Fibroblast of lung (primary cell): ENCODE measurements around the gene CCNK. TPM values are rescaled to one million over a fixed set of nuclear protein-coding genes. Genes with fewer than 3 reads are reported as not detected.

Experiments
- DNase-seq, 2 donors: peaks; one replicate each; pipeline versions ENCODE4 v3.0.0 to v3.0.0-alpha.2; 2010; ENCODE audit warnings: low read depth in 2 of 2
- H2AFZ ChIP-seq: 2 replicates; pipeline ENCODE4 v1.5.1; 2012; ENCODE audit warnings: low read length, control low read depth, inconsistent platforms
- H3K27ac ChIP-seq: 2 replicates; pipeline ENCODE4 v1.5.1; 2011; ENCODE audit warnings: low read length, control low read depth; ENCODE audit not compliant: insufficient read depth
- H3K27me3 ChIP-seq: 2 replicates; pipeline ENCODE4 v1.5.1; 2011; ENCODE audit warnings: mild to moderate bottlenecking, low read length; ENCODE audit not compliant: control insufficient read depth, insufficient read depth
- H3K36me3 ChIP-seq: 2 replicates; pipeline ENCODE4 v1.5.1; 2011; ENCODE audit warnings: low read length; ENCODE audit not compliant: control insufficient read depth, insufficient read depth
- H3K4me1 ChIP-seq: 2 replicates; pipeline ENCODE4 v1.5.1; 2011; ENCODE audit warnings: low read length; ENCODE audit not compliant: control insufficient read depth, insufficient read depth; ENCODE audit errors: extremely low read depth
- H3K4me2 ChIP-seq: 2 replicates; pipeline ENCODE4 v1.5.1; 2011; ENCODE audit warnings: low read length, control low read depth; ENCODE audit not compliant: insufficient read depth; ENCODE audit errors: extremely low read depth
- H3K4me3 ChIP-seq, 4 experiments: fragments of 200-600 bp in 1 of 4; sonication (generic) in 1 of 4; replicated peaks in 1 of 4; 2 replicates each; pipeline ENCODE4 v1.5.1; 2011 to 2016; ENCODE audit warnings: low read length in 4 of 4, low read depth in 3 of 4, mild to moderate bottlenecking in 3 of 4, control low read depth in 2 of 4, inconsistent platforms in 1 of 4, mixed read lengths in 1 of 4; ENCODE audit not compliant: insufficient read depth in 1 of 4; ENCODE audit errors: control extremely low read depth in 1 of 4
- H3K79me2 ChIP-seq: 2 replicates; pipeline ENCODE4 v1.5.1; 2012; ENCODE audit warnings: mild to moderate bottlenecking, low read length, inconsistent platforms; ENCODE audit not compliant: control insufficient read depth, insufficient read depth
- H3K9ac ChIP-seq: 2 replicates; pipeline ENCODE4 v1.5.1; 2011; ENCODE audit warnings: mild to moderate bottlenecking, low read length, control low read depth; ENCODE audit not compliant: insufficient read depth
- H3K9me3 ChIP-seq: 2 replicates; pipeline ENCODE4 v1.5.1; 2012; ENCODE audit warnings: low read depth, low read length; ENCODE audit not compliant: control insufficient read depth, insufficient read depth
- H4K20me1 ChIP-seq: 2 replicates; pipeline ENCODE4 v1.5.1; 2011; ENCODE audit warnings: low read length; ENCODE audit not compliant: control insufficient read depth, insufficient read depth; ENCODE audit errors: extremely low read depth
- EZH2 ChIP-seq: IDR thresholded peaks from 2 replicates; pipeline ENCODE4 v1.5.1; 2012; ENCODE audit warnings: low read length, control low read depth, mild to moderate bottlenecking; ENCODE audit errors: missing control alignments
- polyA plus RNA-seq, 2 donors: library from polyadenylated mRNA; depleted of rRNA in 1 of 2; stranded (reverse) in 1 of 2; unstranded in 1 of 2; fragments of >200 nt; gene quantifications; 2 replicates each; pipeline ENCODE4 v1.2.1, GENCODE V29; 2011 to 2012; ENCODE audit warnings: missing spikeins in 1 of 2
- total RNA-seq: library from RNA; depleted of rRNA; stranded (reverse); fragments of >200 nt; gene quantifications from 2 replicates; pipeline ENCODE4 v1.2.1, GENCODE V29; 2014
- TF ChIP-seq, protein P1 (sequence below), 2 donors: IDR thresholded peaks in 1 of 2; conservative IDR thresholded peaks in 1 of 2; 1 replicate in 1 of 2; 2 replicates in 1 of 2; pipeline ENCODE4 v1.5.1; 2011 to 2012; ENCODE audit warnings: low read length in 2 of 2, control low read depth in 1 of 2, inconsistent platforms in 1 of 2, low read depth in 1 of 2, mild to moderate bottlenecking in 1 of 2

The CCNK gene
- total and polyA plus RNA-seq, 2 donors (not counting 1 experiment from before 2014, with no cell fraction given) = 7.3 to 51.0 TPM

GRCh38 chr14:99534333-99534732 lies 53.1 kb downstream of the CCNK start:
- Histone ChIP-seq H2AFZ (no peak overlapping the region), H3K9ac (no peak overlapping the region), H3K27me3 (no peaks in the 10 kb centered on the region), H3K9me3 (no peaks in the 10 kb centered on the region), H3K27ac (no peak overlapping the region), H3K4me3 (no peak overlapping the region), H3K79me2 (peaks cover 1% of the 10 kb centered on the region), H3K36me3 (no peaks in the 10 kb centered on the region), H4K20me1 (no peaks in the 10 kb centered on the region), H3K4me1 (peaks cover 15% of the 10 kb centered on the region), H3K4me2 (no peak overlapping the region)
- DNase-seq = no peak
- TF ChIP-seq EZH2 = no peak
- TF ChIP-seq, protein P1, sequence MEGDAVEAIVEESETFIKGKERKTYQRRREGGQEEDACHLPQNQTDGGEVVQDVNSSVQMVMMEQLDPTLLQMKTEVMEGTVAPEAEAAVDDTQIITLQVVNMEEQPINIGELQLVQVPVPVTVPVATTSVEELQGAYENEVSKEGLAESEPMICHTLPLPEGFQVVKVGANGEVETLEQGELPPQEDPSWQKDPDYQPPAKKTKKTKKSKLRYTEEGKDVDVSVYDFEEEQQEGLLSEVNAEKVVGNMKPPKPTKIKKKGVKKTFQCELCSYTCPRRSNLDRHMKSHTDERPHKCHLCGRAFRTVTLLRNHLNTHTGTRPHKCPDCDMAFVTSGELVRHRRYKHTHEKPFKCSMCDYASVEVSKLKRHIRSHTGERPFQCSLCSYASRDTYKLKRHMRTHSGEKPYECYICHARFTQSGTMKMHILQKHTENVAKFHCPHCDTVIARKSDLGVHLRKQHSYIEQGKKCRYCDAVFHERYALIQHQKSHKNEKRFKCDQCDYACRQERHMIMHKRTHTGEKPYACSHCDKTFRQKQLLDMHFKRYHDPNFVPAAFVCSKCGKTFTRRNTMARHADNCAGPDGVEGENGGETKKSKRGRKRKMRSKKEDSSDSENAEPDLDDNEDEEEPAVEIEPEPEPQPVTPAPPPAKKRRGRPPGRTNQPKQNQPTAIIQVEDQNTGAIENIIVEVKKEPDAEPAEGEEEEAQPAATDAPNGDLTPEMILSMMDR (conservative IDR thresholded peaks at IDR 0.05 in 1 of 2, IDR thresholded peaks at IDR 0.05 in 1 of 2; ENCODE audit: low read depth in 1 of 2, low read length in 2 of 2) = no peak

- Histone ChIP-seq H3K9ac (no peak overlapping the region), H3K4me1 (peaks cover 15% of the 10 kb centered on the region), H3K79me2 (peaks cover 1% of the 10 kb centered on the region), H3K36me3 (no peaks in the 10 kb centered on the region), H3K27me3 (no peaks in the 10 kb centered on the region), H4K20me1 (no peaks in the 10 kb centered on the region), H3K4me3 (no peak overlapping the region), H3K4me2 (no peak overlapping the region), H2AFZ (no peak overlapping the region), H3K9me3 (no peaks in the 10 kb centered on the region), H3K27ac (no peak overlapping the region)
- TF ChIP-seq, protein P1 (conservative IDR thresholded peaks at IDR 0.05 in 1 of 2, IDR thresholded peaks at IDR 0.05 in 1 of 2; ENCODE audit: low read depth in 1 of 2, low read length in 2 of 2) = no peak
- no peak for TF ChIP-seq EZH2
- peak in 1 of 2 donors; percentile 79 for DNase-seq
Observed at GRCh38 chr14:99534863-99535262, 53.7 kb downstream of the CCNK start.

DNA sequence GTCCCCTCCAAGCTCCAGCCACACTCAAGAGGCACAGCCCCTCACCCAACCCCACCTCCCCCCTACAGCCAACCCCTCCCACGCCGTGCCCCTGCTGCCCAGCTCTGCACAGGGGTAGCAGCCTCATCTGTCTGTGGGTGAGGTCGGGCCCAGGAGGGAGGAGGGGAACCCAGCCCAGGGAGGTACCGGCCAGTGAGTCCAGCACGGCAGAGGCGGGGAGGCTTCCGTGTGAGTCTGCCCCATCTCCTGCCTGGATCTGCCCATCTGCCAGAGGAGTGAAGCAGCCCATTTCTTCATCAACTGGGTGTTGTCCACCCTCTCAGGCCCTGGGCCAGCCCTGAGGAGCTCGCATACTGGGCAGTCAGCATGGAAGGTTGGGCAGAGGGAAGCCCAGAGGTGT lies 54.2 kb downstream of the CCNK start:
- Histone ChIP-seq H2AFZ (no peak overlapping the region), H4K20me1 (no peaks in the 10 kb centered on the region), H3K4me1 (peaks cover 15% of the 10 kb centered on the region), H3K27me3 (no peaks in the 10 kb centered on the region), H3K9me3 (no peaks in the 10 kb centered on the region), H3K36me3 (no peaks in the 10 kb centered on the region), H3K79me2 (peaks cover 1% of the 10 kb centered on the region), H3K9ac (no peak overlapping the region), H3K4me3 (no peak overlapping the region), H3K27ac (no peak overlapping the region), H3K4me2 (no peak overlapping the region)
- TF ChIP-seq EZH2 = no peak
- peak in 1 of 2 donors; percentile 32 for DNase-seq
